H1 (cell line): ENCODE results near the gene NME7. TPM values are rescaled to one million over a fixed set of nuclear protein-coding genes. Genes with fewer than 3 reads are reported as not detected.

Source experiments
- CTCF ChIA-PET: fragments of 300-600 bp; sonication (Branson Sonifier 250); formaldehyde crosslinking; loops from one replicate; lab custom pipeline; 2021; ENCODE audit not compliant: partially characterized antibody; lab: Charles Lee
- POLR2A ChIA-PET: fragments of 300-600 bp; sonication (Branson Sonifier 250); formaldehyde crosslinking; loops from one replicate; lab custom pipeline; 2021; ENCODE audit warnings: inconsistent platforms; ENCODE audit not compliant: partially characterized antibody; lab: Charles Lee
- DNase-seq, 2 experiments: peaks; one replicate each; pipeline versions ENCODE4 v3.0.0 to v3.0.0-alpha.2; 2010 to 2022; ENCODE audit warnings: low spot score in 2 of 2, low read depth in 1 of 2, mixed read lengths in 1 of 2
- FAIRE-seq: peaks from 2 replicates; lab custom pipeline; 2011; peaks lifted over from hg19 to GRCh38; lab: Jason Lieb, UNC
- H2AFZ ChIP-seq: 2 replicates; pipeline ENCODE4 v1.8.1; 2012; ENCODE audit warnings: low read length, inconsistent platforms
- H2AK5ac ChIP-seq: 2 replicates; pipeline ENCODE4 v1.6.1; 2013; ENCODE audit warnings: low read depth, low read length
- H2BK120ac ChIP-seq: replicated peaks from 2 replicates; pipeline ENCODE3; 2013; ENCODE audit warnings: low read depth, low read length, inconsistent platforms
- H2BK12ac ChIP-seq: 2 replicates; pipeline ENCODE4 v1.6.1; 2013; ENCODE audit warnings: low read depth, low read length
- H2BK15ac ChIP-seq: 2 replicates; pipeline ENCODE4 v1.6.1; 2013; ENCODE audit warnings: low read length
- H2BK20ac ChIP-seq: 2 replicates; pipeline ENCODE4 v1.6.1; 2013; ENCODE audit warnings: low read length
- H2BK5ac ChIP-seq: 2 replicates; pipeline ENCODE4 v1.6.1; 2013; ENCODE audit warnings: low read depth, low read length
- H3K14ac ChIP-seq: 2 replicates; pipeline ENCODE4 v1.6.1; 2013; ENCODE audit warnings: inconsistent platforms; ENCODE audit not compliant: insufficient read length
- H3K18ac ChIP-seq: 2 replicates; pipeline ENCODE4 v1.6.1; 2013; ENCODE audit warnings: low read length; ENCODE audit errors: extremely low read depth
- H3K23ac ChIP-seq: 2 replicates; pipeline ENCODE4 v1.6.1; 2013; ENCODE audit warnings: inconsistent platforms; ENCODE audit not compliant: insufficient read length
- H3K23me2 ChIP-seq: 2 replicates; pipeline ENCODE4 v1.6.1; 2013; ENCODE audit warnings: low read depth, low read length
- H3K27ac ChIP-seq: 2 replicates; pipeline ENCODE4 v1.6.1; 2011; ENCODE audit warnings: low read depth, low read length, inconsistent platforms
- H3K27me3 ChIP-seq, 4 experiments: replicated peaks in 1 of 4; 1 replicate in 1 of 4; 2 replicates in 3 of 4; pipeline versions ENCODE4 v1.6.1 to v1.8.1; 2011 to 2013; ENCODE audit warnings: low read length in 3 of 4, mild to moderate bottlenecking in 3 of 4, inconsistent platforms in 2 of 4, mixed read lengths in 2 of 4, moderate library complexity in 1 of 4; ENCODE audit not compliant: control insufficient read depth in 3 of 4, insufficient read depth in 3 of 4; ENCODE audit errors: extremely low read depth in 1 of 4
- H3K36me3 ChIP-seq, 4 experiments: 2 replicates each; pipeline versions ENCODE4 v1.6.1 to v1.8.1; 2011 to 2013; ENCODE audit warnings: mild to moderate bottlenecking in 4 of 4, low read length in 3 of 4, moderate library complexity in 2 of 4, control low read depth in 1 of 4, inconsistent platforms in 1 of 4; ENCODE audit not compliant: insufficient read depth in 4 of 4, control insufficient read depth in 2 of 4
- H3K4ac ChIP-seq: replicated peaks from 2 replicates; pipeline ENCODE3; 2013; ENCODE audit warnings: low read length, low read depth, mixed read lengths, inconsistent platforms; ENCODE audit not compliant: insufficient read length
- H3K4me1 ChIP-seq, 4 experiments: replicated peaks in 1 of 4; 1 replicate in 1 of 4; 2 replicates in 3 of 4; pipeline versions ENCODE4 v1.6.1 to v1.8.1; 2011 to 2013; ENCODE audit warnings: low read length in 3 of 4, inconsistent platforms in 2 of 4, mixed read lengths in 1 of 4; ENCODE audit not compliant: insufficient read depth in 4 of 4, control insufficient read depth in 3 of 4
- H3K4me2 ChIP-seq, 2 experiments: 2 replicates each; pipeline versions ENCODE4 v1.6.1 to v1.8.1; 2011 to 2013; ENCODE audit warnings: low read depth in 2 of 2, low read length in 2 of 2, control low read depth in 1 of 2, inconsistent platforms in 1 of 2, mild to moderate bottlenecking in 1 of 2; ENCODE audit not compliant: insufficient read depth in 1 of 2
- H3K4me3 ChIP-seq, 4 experiments: fragments of 200-600, 300-600 bp in 1 of 4; sonication (generic), shearing (Covaris generic), sonication (Bioruptor Twin) in 1 of 4; 2 replicates each; pipeline versions ENCODE4 v1.5.1 to v1.8.1; 2011 to 2016; ENCODE audit warnings: low read length in 4 of 4, low read depth in 3 of 4, control low read depth in 2 of 4, inconsistent platforms in 2 of 4, mild to moderate bottlenecking in 2 of 4, mixed read lengths in 1 of 4, moderate library complexity in 1 of 4; ENCODE audit not compliant: insufficient read depth in 2 of 4; ENCODE audit errors: extremely low read depth in 1 of 4
- H3K56ac ChIP-seq: replicated peaks from 2 replicates; pipeline ENCODE3; 2013; ENCODE audit warnings: low read depth, mild to moderate bottlenecking, mixed read lengths, low read length, inconsistent platforms; ENCODE audit not compliant: insufficient read length
- H3K79me1 ChIP-seq: 2 replicates; pipeline ENCODE4 v1.6.1; 2013; ENCODE audit warnings: low read depth, low read length, control low read depth
- H3K79me2 ChIP-seq, 2 experiments: 2 replicates each; pipeline versions ENCODE4 v1.6.1 to v1.8.1; 2012 to 2013; ENCODE audit warnings: low read length in 2 of 2, mild to moderate bottlenecking in 2 of 2, inconsistent platforms in 1 of 2; ENCODE audit not compliant: insufficient read depth in 2 of 2, control insufficient read depth in 1 of 2
- H3K9ac ChIP-seq, 4 experiments: replicated peaks in 1 of 4; 1 replicate in 1 of 4; 2 replicates in 3 of 4; pipeline versions ENCODE4 v1.6.1 to v1.8.1; 2011 to 2013; ENCODE audit warnings: low read depth in 3 of 4, low read length in 3 of 4, control low read depth in 2 of 4, mild to moderate bottlenecking in 2 of 4, moderate library complexity in 2 of 4, inconsistent platforms in 1 of 4; ENCODE audit errors: extremely low read depth in 1 of 4
- H3K9me3 ChIP-seq, 2 experiments: 2 replicates each; pipeline versions ENCODE4 v1.6.1 to v1.8.1; 2012 to 2013; ENCODE audit warnings: mild to moderate bottlenecking in 2 of 2, moderate library complexity in 2 of 2, control low read depth in 1 of 2, inconsistent platforms in 1 of 2, low read depth in 1 of 2, low read length in 1 of 2, mixed read lengths in 1 of 2; ENCODE audit not compliant: insufficient read depth in 2 of 2
- H4K20me1 ChIP-seq, 2 experiments: replicated peaks in 1 of 2; 2 replicates each; pipeline versions ENCODE3 to v1.8.1; 2011 to 2013; ENCODE audit warnings: inconsistent platforms in 2 of 2, low read length in 2 of 2, mild to moderate bottlenecking in 1 of 2; ENCODE audit not compliant: insufficient read depth in 2 of 2, control insufficient read depth in 1 of 2
- H4K5ac ChIP-seq: 2 replicates; pipeline ENCODE4 v1.6.1; 2013; ENCODE audit warnings: low read length, low read depth, mixed read lengths, inconsistent platforms; ENCODE audit not compliant: insufficient read length
- H4K8ac ChIP-seq: 2 replicates; pipeline ENCODE4 v1.8.0; 2013; ENCODE audit warnings: mild to moderate bottlenecking, moderate library complexity, low read length, inconsistent platforms; ENCODE audit not compliant: insufficient read depth; ENCODE audit errors: extremely low read depth
- H4K91ac ChIP-seq: replicated peaks from 2 replicates; pipeline ENCODE3; 2013; ENCODE audit warnings: low read length, mixed read lengths, inconsistent platforms; ENCODE audit not compliant: insufficient read length
- KDM5A ChIP-seq: fragments of 200-600 bp; IDR thresholded peaks from 2 replicates; pipeline ENCODE4 v1.7.1; 2012; ENCODE audit warnings: mild to moderate bottlenecking, low read length, inconsistent platforms, mixed read lengths
- WGBS, 2 experiments: shearing (Covaris generic) in 1 of 2; methylation state at CpG; one replicate each; pipeline versions ENCODE4 v1.1.6 to v1.1.7; 2013 to 2015; ENCODE audit warnings: low lambda C conversion rate in 2 of 2, mixed read lengths in 2 of 2, inconsistent platforms in 1 of 2, low coverage in 1 of 2, missing lambda C conversion rate in 1 of 2; ENCODE audit not compliant: insufficient replicate concordance in 2 of 2, insufficient coverage in 1 of 2, insufficient read length in 1 of 2; ENCODE audit errors: extremely low coverage in 1 of 2, missing lambda C conversion rate in 1 of 2; 5-methylcytosine and 5-hydroxymethylcytosine counted together
- polyA plus RNA-seq, 7 experiments: library from polyadenylated mRNA; depleted of rRNA in 3 of 7; stranded (reverse) in 5 of 7; unstranded in 2 of 7; fragments of >200 nt in 5 of 7; fragments of 200-250 nt in 2 of 7; gene quantifications; 1 replicate in 5 of 7; 2 replicates in 1 of 7; 4 replicates in 1 of 7; pipeline versions ENCODE4 v1.2.1 to v1.2.3, GENCODE V29; 2011 to 2013; ENCODE audit warnings: missing spikeins in 2 of 7, mixed read lengths in 2 of 7
- total RNA-seq: library from RNA; stranded (reverse); fragmentation: NEBNext Ultra II Directional; extraction: Animal tissue kit (Norgen Biotek cat#: 25700); gene quantifications from 2 replicates; pipeline ENCODE4 v1.2.1, GENCODE V29; 2021

Gene NME7
- total and polyA plus RNA-seq, 2 of the 8 experiments (the other 6 are each of a cell fraction or from before 2014, with no cell fraction given) = 11.6 to 28.5 TPM

DNA sequence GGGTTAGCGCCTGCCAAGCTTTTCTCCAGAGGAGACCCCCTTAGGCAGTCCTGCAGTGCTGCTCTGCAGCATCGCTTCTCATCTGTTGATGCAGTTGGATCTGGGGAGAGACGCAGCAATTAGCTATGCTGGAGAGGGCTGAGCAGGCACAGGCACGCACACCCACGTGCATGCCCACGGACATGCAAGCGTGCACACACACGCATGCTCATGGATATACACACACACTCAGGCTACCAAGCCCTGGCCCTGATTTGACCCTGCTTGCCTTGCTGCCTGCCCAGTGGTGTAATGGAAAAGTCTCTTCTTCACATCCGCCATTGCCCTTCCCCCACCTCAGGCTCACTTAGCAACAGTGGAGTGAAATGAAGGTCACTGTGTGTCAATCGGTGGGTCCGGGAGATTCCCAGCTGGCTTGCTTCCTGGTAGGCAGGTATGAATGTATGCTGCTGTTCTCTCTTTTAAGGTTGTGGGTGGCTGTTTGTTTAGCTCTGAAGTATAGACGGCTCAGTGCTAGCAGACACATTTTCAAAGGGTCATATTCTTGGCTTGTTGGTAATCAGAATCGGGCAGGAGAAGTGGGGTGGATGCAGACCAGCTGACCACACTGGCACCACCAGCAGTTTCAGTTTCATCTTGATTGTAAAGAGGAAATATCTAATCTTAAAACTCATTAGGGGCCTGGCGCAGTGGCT lies 251.6 kb downstream of the NME7 start:
- H3K36me3 ChIP-seq = peaks cover 2 to 40% (median 16%) of the 10 kb centered on the region in 4 experiments; a peak in 6 of 8 replicates
- H2BK5ac ChIP-seq = peak overlapping the region; percentile 20; the same call in 1 of the 2 replicates
- no peak overlapping the region for H3K56ac ChIP-seq
- H2BK12ac ChIP-seq = no peak overlapping the region
- H4K91ac ChIP-seq = no peak overlapping the region
- H3K79me2 ChIP-seq = peaks cover 0 to 65% of the 10 kb centered on the region in 2 experiments; a peak in 2 of 4 replicates
- no peak overlapping the region for H3K4ac ChIP-seq
- no peaks in the 10 kb centered on the region for H3K27me3 ChIP-seq
- H2AK5ac ChIP-seq = no peak overlapping the region
- no peak overlapping the region for H2BK20ac ChIP-seq
- H3K18ac ChIP-seq = no peak overlapping the region
- no peak overlapping the region for H2BK120ac ChIP-seq
- H2AFZ ChIP-seq = no peak overlapping the region
- no peak overlapping the region for H3K14ac ChIP-seq
- FAIRE-seq (no peak), DNase-seq (no peak)
- H4K8ac ChIP-seq = no peak overlapping the region
- H2BK15ac ChIP-seq = 0 out of 2 replicates have a peak overlapping the region, but pooled peaks have one; percentile 67
- H3K23me2 ChIP-seq = peaks cover 2% of the 10 kb centered on the region; the same call in 1 of the 2 replicates
- peaks cover 3% of the 10 kb centered on the region; the same call in 1 of the 2 replicates for H3K79me1 ChIP-seq
- 90% methylated on average over 14 of the region's 14 CpGs; no CpG with 5 or more reads in 1 of the 2 experiments for WGBS, 2 experiments
- no peak overlapping the region for H3K23ac ChIP-seq
- H3K9ac ChIP-seq = no peak overlapping the region; a peak in 1 of 7 replicates
- H3K4me3 ChIP-seq = no peak overlapping the region
- H3K4me2 ChIP-seq = no peak overlapping the region
- no peak overlapping the region for H3K27ac ChIP-seq
- peaks cover 1 to 8% of the 10 kb centered on the region in 2 experiments for H4K20me1 ChIP-seq
- no peak overlapping the region for H4K5ac ChIP-seq
- H3K9me3 ChIP-seq = no peaks in the 10 kb centered on the region
- ChIA-PET CTCF (interaction anchor here (0.5 to 0.8 kb wide), 2 partner anchors 23 to 137 kb away, joined by 3 read pairs; no protein-coding TSS in a partner anchor), POLR2A (interaction anchor here (3.3 kb wide), 1 partner anchor 9 kb away, joined by 16 read pairs; the partner anchor contains the start of gene ATP1B1)
- H3K4me1 ChIP-seq = peaks cover 0 to 10% (median 5%) of the 10 kb centered on the region in 4 experiments; a peak in 6 of 7 replicates
- TF ChIP-seq KDM5A = no peak
